Keratinocyte (primary cell): Measurements from ENCODE around the gene KRT79. TPM values are rescaled to one million over a fixed set of nuclear protein-coding genes. Genes with fewer than 3 reads are reported as not detected.

Experiments used
- DNase-seq: peaks from one replicate; pipeline ENCODE4 v3.0.0-alpha.2; 2011; ENCODE audit warnings: low read depth, missing footprints, low spot score
- FAIRE-seq: peaks from 2 replicates; lab custom pipeline; 2011; peaks lifted over from hg19 to GRCh38; lab: Jason Lieb, UNC
- H2AFZ ChIP-seq: 2 replicates; pipeline ENCODE4 v1.6.0; 2012; ENCODE audit warnings: low read length, control low read depth, inconsistent platforms; ENCODE audit not compliant: control insufficient read depth
- H3K27ac ChIP-seq: 2 replicates; pipeline ENCODE4 v1.5.1; 2011; ENCODE audit warnings: low read length; ENCODE audit not compliant: control insufficient read depth, insufficient read depth
- H3K27me3 ChIP-seq: 3 replicates; pipeline ENCODE4 v1.6.0; 2011; ENCODE audit warnings: low read length; ENCODE audit not compliant: control insufficient read depth, insufficient read depth; ENCODE audit errors: extremely low read depth
- H3K36me3 ChIP-seq, 2 experiments: 2 replicates in 1 of 2; 3 replicates in 1 of 2; pipeline ENCODE4 v1.5.1; 2011; ENCODE audit warnings: low read length in 2 of 2, mild to moderate bottlenecking in 1 of 2; ENCODE audit not compliant: control insufficient read depth in 2 of 2, insufficient read depth in 2 of 2; ENCODE audit errors: extremely low read depth in 1 of 2
- H3K4me1 ChIP-seq: 3 replicates; pipeline ENCODE4 v1.5.1; 2011; ENCODE audit warnings: low read length; ENCODE audit not compliant: control insufficient read depth, insufficient read depth; ENCODE audit errors: extremely low read depth
- H3K4me2 ChIP-seq: 3 replicates; pipeline ENCODE4 v1.6.0; 2011; ENCODE audit warnings: low read depth, low read length; ENCODE audit not compliant: control insufficient read depth, insufficient read depth; ENCODE audit errors: extremely low read depth
- H3K4me3 ChIP-seq, 3 experiments: fragments of 200-600 bp in 1 of 3; sonication (generic) in 1 of 3; 2 replicates in 2 of 3; 3 replicates in 1 of 3; pipeline ENCODE4 v1.5.1; 2011 to 2016; ENCODE audit warnings: low read length in 3 of 3, mild to moderate bottlenecking in 3 of 3, control low read depth in 2 of 3, inconsistent platforms in 1 of 3, low read depth in 1 of 3, mixed read lengths in 1 of 3, mixed run types in 1 of 3, moderate library complexity in 1 of 3; ENCODE audit not compliant: control insufficient read depth in 2 of 3, insufficient read depth in 2 of 3; ENCODE audit errors: extremely low read depth in 1 of 3
- H3K79me2 ChIP-seq: 2 replicates; pipeline ENCODE4 v1.6.0; 2012; ENCODE audit warnings: low read length; ENCODE audit not compliant: control insufficient read depth, insufficient read depth
- H3K9ac ChIP-seq: 3 replicates; pipeline ENCODE4 v1.6.0; 2011; ENCODE audit warnings: low read length; ENCODE audit not compliant: control insufficient read depth, insufficient read depth; ENCODE audit errors: extremely low read depth
- H3K9me1 ChIP-seq: 3 replicates; pipeline ENCODE4 v1.6.0; 2011; ENCODE audit warnings: low read length; ENCODE audit not compliant: control insufficient read depth, insufficient read depth; ENCODE audit errors: extremely low read depth
- H3K9me3 ChIP-seq: 2 replicates; pipeline ENCODE4 v1.5.1; 2012; ENCODE audit warnings: low read depth, low read length; ENCODE audit not compliant: control insufficient read depth
- H4K20me1 ChIP-seq: 3 replicates; pipeline ENCODE4 v1.6.0; 2011; ENCODE audit warnings: low read length; ENCODE audit not compliant: control insufficient read depth, insufficient read depth; ENCODE audit errors: extremely low read depth
- EZH2 ChIP-seq: IDR thresholded peaks from one replicate; pipeline ENCODE4 v1.6.1; 2012; ENCODE audit warnings: inconsistent platforms, mild to moderate bottlenecking, low read length, moderate library complexity
- dilution Hi-C: fragments of 300-500 bp; cut with MboI; formaldehyde crosslinking; loops from one replicate; pipeline ENCODE4 v1.7.0; 2020; ENCODE audit warnings: low sequenced_read_pairs; ENCODE audit not compliant: extremely low pct_ligation_motif_present
- polyA plus RNA-seq, 5 experiments: library from polyadenylated mRNA; depleted of rRNA in 3 of 5; stranded (reverse) in 3 of 5; stranded (forward) in 1 of 5; unstranded in 1 of 5; fragments of >200 nt; gene quantifications; 1 replicate in 1 of 5; 2 replicates in 3 of 5; 3 replicates in 1 of 5; pipeline versions ENCODE4 v1.2.1 to v1.2.3, GENCODE V29; 2011 to 2012; ENCODE audit warnings: missing spikeins in 2 of 5, low read depth in 1 of 5, low replicate concordance in 1 of 5
- TF ChIP-seq, protein P1 (sequence below), 3 experiments: IDR thresholded peaks in 1 of 3; conservative IDR thresholded peaks in 1 of 3; optimal IDR thresholded peaks in 1 of 3; 2 replicates in 2 of 3; 3 replicates in 1 of 3; pipeline versions ENCODE3 to v1.5.1; 2011; ENCODE audit warnings: low read length in 3 of 3, mild to moderate bottlenecking in 3 of 3, moderate library complexity in 2 of 3, control low read depth in 1 of 3, inconsistent platforms in 1 of 3; ENCODE audit not compliant: insufficient read depth in 2 of 3; ENCODE audit errors: extremely low read depth in 1 of 3

The KRT79 gene
- polyA plus RNA-seq, 1 donor (not counting 4 experiments of a cell fraction or from before 2014, with no cell fraction given): 0.09 TPM

DNA sequence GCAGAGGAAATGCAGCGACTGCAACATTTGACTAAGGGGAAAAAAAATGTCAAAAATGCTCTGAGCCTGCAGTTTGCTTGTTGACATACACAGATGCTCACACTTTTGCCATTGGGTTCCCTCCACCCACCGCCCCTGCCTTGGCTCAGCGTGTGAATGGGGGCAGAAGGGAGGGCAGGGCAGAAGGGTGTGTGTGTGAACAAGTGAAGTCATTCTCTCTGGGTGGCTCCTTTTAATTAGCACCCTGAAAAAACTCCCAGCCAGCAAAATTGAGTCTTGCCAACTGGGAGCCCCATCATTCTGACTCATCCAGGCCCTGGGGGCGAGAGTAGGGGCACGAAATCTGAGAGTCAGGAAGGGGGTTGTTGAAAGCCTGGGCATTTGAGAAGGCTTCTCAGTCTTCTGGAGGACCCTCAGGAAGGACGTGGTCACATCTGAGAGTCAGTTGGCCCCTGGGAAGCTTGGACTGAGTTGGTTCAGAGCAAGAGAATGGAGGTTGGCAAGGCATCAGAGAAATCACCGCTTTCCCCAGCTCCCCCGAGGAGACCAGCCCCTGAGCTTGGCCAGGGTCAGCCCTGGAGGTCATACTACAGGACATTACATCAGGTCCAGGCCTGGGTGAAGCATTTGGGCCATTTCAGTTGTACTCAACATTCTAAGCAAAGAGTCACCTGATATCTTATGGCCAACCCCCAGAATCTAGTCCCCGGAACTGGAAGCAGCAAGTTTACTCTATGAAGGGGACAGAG, 37.4 kb upstream of the KRT79 start:
- Histone ChIP-seq H3K4me3 (peak overlapping the region in 2 of 3 experiments; percentile 11 to 36), H3K9ac (peak overlapping the region; percentile 96), H3K36me3 (no peaks in the 10 kb centered on the region), H3K79me2 (no peaks in the 10 kb centered on the region), H3K4me1 (peaks cover 86% of the 10 kb centered on the region), H3K9me3 (no peaks in the 10 kb centered on the region), H2AFZ (no peak overlapping the region), H3K27ac (peak overlapping the region; percentile 99), H3K4me2 (peak overlapping the region; percentile 76), H3K9me1 (no peaks in the 10 kb centered on the region), H3K27me3 (no peaks in the 10 kb centered on the region), H4K20me1 (no peaks in the 10 kb centered on the region)
- TF ChIP-seq, protein P1, sequence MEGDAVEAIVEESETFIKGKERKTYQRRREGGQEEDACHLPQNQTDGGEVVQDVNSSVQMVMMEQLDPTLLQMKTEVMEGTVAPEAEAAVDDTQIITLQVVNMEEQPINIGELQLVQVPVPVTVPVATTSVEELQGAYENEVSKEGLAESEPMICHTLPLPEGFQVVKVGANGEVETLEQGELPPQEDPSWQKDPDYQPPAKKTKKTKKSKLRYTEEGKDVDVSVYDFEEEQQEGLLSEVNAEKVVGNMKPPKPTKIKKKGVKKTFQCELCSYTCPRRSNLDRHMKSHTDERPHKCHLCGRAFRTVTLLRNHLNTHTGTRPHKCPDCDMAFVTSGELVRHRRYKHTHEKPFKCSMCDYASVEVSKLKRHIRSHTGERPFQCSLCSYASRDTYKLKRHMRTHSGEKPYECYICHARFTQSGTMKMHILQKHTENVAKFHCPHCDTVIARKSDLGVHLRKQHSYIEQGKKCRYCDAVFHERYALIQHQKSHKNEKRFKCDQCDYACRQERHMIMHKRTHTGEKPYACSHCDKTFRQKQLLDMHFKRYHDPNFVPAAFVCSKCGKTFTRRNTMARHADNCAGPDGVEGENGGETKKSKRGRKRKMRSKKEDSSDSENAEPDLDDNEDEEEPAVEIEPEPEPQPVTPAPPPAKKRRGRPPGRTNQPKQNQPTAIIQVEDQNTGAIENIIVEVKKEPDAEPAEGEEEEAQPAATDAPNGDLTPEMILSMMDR (optimal IDR thresholded peaks at IDR 0.05 in 1 of 3, IDR thresholded peaks at IDR 0.05 in 1 of 3, conservative IDR thresholded peaks at IDR 0.05 in 1 of 3; ENCODE audit: extremely low read depth in 1 of 3, insufficient read depth in 2 of 3, low read length in 3 of 3): no peak
- no peak for TF ChIP-seq EZH2
- dilution Hi-C loops: no loop called here
- FAIRE-seq (peak; percentile 69), DNase-seq (no peak)

DNA sequence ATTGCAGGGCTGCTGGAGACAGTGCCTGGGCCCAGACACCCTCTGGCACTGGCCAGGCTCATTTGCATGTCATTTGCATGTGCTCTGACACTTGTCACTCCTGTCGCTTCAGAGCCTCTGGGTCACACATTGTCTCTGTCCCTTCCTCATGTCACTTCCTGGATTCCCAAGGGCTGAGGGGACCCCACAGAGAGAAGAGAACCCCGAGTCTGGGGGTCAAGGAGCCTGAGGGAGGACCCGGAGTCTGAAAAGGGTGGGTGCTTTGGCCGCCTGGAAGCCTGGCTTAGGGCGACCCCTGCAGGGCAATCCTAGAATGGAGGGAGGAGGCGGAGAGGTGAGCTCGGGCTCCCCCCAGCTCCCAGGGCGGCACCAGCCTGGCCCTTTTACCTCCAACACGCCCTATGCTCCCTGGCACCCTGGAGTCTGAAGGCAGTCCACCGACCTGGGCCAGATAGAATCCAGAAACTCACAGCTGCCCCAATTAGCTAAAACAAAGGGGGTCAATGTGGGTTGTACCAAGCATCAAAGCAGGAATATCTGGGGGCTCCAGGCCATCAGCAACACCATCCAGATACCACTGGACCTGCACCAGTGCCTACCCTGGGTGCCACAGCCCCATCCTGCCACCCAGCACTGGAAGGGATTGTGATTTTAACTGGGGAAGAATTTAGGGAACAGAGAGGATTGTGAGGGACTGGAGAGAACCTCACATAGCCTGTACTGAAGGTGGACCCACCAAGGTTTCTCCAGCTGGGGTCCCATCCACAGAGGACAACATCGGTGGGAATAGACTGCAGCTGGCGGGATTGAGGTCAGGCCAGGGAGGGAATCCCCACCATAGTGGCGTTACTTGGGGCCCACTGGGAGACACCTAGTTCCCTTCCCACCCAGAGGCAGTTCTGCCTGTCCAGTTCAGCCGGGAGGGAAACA, 36.5 kb upstream of the KRT79 start:
- Histone ChIP-seq H3K36me3 (no peaks in the 10 kb centered on the region), H4K20me1 (no peaks in the 10 kb centered on the region), H3K4me2 (peak overlapping the region; percentile 76), H3K9me1 (no peaks in the 10 kb centered on the region), H3K27ac (peak overlapping the region; percentile 99), H3K9ac (peak overlapping the region; percentile 96), H3K27me3 (no peaks in the 10 kb centered on the region), H2AFZ (no peak overlapping the region), H3K9me3 (no peaks in the 10 kb centered on the region), H3K79me2 (no peaks in the 10 kb centered on the region), H3K4me1 (peaks cover 79% of the 10 kb centered on the region), H3K4me3 (peak overlapping the region in 2 of 3 experiments; percentile 36 to 46)
- no peak for FAIRE-seq
- TF ChIP-seq EZH2: no peak
- TF ChIP-seq, protein P1 (optimal IDR thresholded peaks at IDR 0.05 in 1 of 3, IDR thresholded peaks at IDR 0.05 in 1 of 3, conservative IDR thresholded peaks at IDR 0.05 in 1 of 3; ENCODE audit: extremely low read depth in 1 of 3, insufficient read depth in 2 of 3, low read length in 3 of 3): peak in 2 of 3 experiments; percentile 81 to 92
- no peak for DNase-seq
- dilution Hi-C loops: no loop called here
